Activated T-cell treated with anti-CD3 and anti-CD28 coated beads for 24 hours (primary cell): ENCODE results near the gene CPA4.

Experiments used
- DNase-seq: peaks from one replicate; pipeline ENCODE4 v3.0.0-alpha.2; 2020; ENCODE audit warnings: low read depth

The CPA4 gene

DNA sequence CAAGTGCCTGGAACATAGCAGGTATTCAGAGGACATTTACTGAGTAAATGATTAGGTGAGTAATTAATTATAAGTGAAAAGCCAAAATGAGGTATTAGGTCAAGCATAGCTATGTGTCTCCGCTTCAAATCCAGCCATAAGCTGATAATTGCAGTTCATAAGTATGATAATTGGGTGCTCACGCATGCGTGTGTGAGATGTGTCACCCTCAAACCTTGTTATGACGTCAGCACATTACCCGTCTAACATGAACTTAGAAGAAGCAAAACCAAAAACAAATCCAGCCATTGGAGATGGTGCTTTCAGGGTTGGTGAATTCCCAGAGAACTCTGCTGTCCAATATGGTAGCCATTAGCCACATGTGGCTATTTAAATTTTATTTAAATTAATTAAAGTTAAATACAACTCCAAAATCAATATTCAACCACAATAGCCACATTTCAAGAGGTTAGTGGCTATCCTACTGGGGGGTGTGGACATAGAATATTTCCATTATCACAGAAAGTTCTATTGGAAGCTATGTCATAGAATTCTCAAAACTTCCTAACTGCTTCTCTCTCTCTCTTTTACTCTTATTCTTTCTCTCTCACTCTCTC is 51.4 kb downstream of the CPA4 start, which contains the start of gene CPA5:
CPA5 (plus strand) TSS at position 546 of the 596 bp plus-strand sequence. CDS start 1,670 bp downstream, outside the sequence.
- DNase-seq: no peak

- no peak for DNase-seq
Measured at GRCh38 chr7:130345136-130345535, 52.2 kb downstream of the CPA4 start.

- no peak for DNase-seq
Measured at GRCh38 chr7:130345725-130346124, 52.8 kb downstream of the CPA4 start.

- no peak for DNase-seq
Measured at GRCh38 chr7:130346177-130346905, 53.4 kb downstream of the CPA4 start.

DNA sequence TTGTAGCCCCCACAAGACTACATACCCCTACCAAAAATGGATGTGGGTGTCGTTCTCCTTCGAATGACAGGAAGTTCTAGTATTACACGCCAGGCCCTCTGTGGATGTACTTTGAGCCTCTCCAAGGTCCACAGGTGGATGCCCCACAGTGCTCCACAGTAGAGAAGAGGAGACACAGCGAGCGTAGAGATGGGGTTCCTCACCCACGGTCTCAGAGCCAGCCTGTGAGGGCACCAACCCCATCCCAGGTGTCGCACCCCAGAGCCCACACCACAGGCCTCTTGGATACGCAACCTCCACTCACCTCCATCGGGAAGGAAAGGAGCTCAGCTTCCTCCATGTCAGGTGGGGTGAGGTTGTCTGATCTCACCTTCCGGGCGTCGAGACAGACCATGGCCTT is 54.0 kb downstream of the CPA4 start:
- DNase-seq: no peak

DNA sequence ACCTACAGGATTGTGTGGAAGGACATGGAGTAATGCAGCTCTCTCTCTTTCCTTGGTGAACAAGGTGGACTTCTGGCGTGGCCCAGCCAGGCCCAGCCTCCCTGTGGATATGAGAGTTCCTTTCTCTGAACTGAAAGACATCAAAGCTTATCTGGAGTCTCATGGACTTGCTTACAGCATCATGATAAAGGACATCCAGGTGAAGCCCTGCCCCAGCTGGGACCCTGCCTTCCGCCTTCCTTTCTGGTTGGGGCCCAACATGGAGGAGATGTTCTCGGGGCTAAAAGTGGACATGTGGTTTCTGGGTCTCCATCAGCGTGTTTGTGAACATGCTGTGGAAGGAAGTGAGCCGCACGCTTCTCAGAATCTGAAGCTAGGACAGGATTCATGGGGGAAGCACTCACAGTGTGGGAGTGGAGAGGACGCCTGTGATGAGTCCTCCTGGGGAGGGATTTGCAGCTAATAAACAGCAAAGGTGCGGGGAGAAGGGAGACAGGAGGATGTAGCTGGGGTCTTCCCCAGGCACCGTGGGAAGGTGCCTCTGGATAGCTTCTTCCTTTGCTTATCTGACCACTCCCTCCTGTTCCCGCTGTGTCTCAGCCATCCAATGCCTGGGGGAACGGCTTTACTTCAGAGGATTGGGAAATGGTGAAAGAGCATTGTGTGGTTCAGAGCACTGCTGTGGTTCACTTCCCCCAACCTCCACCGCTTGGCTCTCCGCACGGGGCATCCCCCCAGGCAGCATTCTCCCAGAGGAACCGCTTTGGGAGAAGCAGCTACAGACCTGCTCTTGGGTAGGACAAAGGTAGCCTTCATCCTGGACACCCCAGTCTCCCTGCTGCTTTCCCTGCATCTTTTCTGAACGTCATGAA is 57.2 kb downstream of the CPA4 start:
- DNase-seq: no peak

DNA sequence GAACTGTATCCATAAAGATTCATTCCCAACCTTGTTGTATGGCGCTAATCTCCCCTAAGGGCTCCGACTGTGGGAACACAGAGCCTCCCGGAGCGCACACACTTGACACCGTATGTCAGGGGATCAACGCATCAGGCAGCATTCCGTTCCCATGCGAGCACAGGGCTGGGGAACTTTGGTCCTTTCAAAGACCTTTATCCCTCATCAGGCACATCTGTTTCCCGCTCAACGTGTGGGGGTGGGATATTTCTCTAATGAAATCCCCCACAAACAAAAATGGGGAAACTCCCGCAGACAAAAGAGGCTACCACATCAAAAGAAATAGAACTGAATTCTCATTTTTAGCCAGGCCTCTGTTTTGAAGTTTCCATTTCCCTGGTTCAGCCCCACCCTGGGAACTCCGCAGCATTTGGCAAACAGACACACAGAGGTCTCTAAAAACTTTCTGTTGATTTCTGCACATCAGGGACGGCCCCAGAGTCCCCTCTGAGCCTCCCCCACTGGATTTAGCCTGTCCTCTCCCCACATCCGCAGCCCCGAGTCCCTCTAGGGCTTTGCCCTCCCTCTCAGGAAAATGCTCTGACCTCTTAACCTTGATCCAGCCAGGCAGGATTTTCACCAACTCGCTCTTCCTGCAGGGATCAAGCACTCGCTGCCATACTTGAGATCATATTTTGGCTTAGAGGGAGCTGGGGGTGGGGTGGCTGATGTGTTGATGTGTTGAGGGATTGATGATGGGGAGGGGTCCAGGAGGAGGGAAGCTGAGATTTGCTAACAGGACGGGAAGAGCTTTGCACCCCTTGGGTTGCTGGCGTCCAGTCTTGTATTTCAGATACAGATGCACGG is 58.2 kb downstream of the CPA4 start:
- DNase-seq: no peak

- DNase-seq: no peak
Measured at GRCh38 chr7:130351791-130352090, 58.8 kb downstream of the CPA4 start.

DNA sequence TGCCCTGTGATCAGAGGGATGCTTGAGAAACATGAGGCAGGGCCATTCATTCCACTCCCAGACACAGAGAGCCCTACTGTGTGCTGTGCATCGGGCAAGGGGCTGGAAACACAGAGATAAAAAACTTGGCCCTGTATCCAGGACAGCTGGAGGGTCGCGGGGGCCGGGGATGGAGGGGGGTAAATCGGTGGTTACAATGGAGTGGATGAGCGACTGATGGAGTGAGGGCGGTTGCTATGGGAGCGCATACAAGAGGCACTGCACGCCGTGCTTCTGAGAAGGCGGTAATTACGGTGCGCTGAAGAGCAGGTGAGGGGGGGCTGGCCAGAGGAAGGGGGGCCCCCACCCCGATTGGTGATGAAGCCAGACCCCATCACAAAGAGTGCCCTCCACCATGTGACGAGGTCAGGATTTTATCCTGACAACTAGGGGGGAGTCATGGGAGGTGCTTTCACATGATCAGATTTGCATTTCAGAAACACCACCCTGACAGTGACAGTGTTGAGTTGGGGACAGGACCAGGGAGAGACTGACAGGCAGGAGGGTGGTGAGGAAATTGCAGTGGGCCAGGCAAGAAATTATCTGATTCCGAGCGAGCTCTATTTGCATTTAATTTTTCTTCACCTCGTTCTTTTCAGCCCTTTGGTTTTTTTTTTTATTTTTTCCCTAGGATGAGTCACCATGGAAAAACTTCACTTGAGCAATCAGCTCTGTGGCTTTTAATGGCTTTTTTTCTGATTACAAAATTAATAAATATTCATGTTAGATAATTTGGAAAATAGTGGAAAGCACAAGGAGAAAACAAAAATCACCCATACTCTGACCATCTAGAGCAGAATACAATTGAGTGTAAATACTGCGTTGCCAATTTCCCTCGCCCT is 59.5 kb downstream of the CPA4 start:
- DNase-seq: no peak

DNA sequence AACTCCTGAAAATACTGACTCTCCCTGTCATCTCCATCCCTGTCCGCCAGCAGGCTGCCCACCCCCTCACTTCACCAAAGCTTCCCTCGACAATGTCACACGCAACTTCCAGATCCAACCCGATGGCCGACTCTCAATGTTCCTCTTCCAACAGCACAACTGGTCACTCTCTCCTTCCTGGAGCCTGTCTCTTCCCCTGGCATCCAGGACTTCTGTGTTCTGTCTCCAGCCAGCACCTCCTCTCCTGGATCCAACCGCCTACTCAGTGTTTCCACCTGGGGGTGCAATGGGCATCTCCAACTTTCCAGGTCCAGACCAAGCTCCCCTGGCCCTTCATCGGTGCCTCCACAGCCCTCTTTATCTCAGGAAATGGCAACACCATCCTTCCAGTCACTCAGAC is 60.2 kb downstream of the CPA4 start:
- DNase-seq: no peak

GRCh38 chr7:130356121-130356875 is 63.3 kb downstream of the CPA4 start:
- DNase-seq: no peak

GRCh38 chr7:130356876-130357611 is 64.1 kb downstream of the CPA4 start:
- DNase-seq: no peak

GRCh38 chr7:130358471-130358870 is 65.5 kb downstream of the CPA4 start:
- no peak for DNase-seq

- DNase-seq: no peak
Measured at GRCh38 chr7:130359276-130359857, 66.4 kb downstream of the CPA4 start.

GRCh38 chr7:130360518-130360917 is 67.6 kb downstream of the CPA4 start:
- no peak for DNase-seq

DNA sequence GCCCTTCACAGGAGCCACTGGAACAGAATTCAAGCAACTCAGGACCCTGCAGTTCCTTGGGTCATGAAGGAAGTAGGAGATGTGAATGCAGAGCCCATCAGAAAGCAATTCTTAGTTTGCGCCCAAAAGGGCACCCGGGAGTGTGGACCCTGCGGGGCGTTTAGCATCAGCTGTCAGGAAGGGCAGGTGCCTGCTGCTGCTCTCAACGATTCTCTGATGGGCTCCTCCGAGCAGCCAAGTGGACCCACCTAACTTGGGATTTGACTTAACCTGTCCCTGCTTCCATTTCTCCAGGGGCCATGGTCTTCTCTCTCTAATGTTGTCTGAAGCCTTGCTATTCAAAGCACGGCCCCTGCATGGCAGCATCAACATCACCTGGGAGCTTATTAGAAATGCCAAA is 68.7 kb downstream of the CPA4 start:
- DNase-seq: no peak

DNA sequence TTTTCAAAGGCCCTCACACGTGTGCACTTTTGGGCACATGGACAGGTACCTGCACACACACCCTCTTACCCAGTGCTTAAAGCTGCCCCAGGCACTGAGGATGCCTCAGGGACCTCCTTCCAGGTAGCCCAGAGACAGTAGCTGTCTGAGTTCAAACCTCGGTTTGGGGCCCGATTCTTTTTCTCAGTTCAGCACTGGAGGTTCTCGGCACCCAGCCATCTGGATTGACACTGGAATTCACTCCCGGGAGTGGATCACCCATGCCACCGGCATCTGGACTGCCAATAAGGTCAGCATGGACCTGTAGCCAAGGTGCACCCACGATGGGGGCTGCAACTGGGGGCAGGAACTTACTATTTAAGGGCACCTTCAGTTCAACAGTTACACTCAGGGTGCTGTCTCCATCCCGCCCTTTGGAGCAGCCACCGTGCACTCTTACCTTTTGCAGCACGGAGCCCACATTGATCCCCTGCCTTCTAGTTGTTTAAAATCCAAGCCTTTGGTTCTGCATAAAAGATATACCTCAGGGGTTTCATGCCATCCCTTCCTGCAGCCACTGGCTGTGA is 69.4 kb downstream of the CPA4 start:
- no peak for DNase-seq

DNA sequence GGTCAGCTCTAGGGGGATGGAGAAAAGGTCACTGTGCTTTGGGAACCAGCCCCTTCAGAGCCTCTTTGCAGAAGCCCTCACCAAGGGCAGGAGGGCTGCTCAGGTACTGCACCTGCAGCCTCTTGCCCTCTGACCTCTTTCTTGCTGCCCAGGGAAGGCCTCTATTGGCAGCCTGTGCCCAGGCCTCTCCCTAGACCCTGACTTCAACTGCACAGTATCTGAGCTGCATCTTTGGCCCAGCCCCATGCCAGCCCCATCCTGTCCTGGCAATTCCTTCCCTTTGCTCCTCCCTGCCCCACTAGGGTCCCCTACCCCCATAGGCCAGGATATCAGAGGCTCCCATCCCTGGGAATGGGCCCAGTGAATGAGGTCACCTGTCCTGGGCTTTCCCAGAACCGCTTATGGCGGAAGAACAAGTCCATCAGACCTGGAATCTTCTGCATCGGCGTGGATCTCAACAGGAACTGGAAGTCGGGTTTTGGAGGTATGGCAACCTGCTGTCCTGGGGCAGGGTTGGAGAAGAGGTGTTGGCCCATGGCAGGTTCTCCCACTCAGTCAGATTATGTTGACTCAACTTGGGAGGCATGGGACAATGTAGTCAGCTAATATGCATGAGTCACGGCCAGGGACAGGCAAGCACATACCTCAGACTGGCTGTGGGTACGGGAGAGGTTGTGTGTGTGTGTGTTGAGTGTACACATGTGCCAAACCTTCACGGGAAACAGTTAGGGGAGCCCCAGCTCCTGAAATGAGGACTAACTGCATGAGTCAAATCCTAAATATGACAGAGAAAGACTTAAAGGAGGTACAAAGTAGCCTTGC is 70.3 kb downstream of the CPA4 start:
- DNase-seq: peak; percentile 23
